ENCODE measurements around the gene JADE3.

JADE3 gene

DNA sequence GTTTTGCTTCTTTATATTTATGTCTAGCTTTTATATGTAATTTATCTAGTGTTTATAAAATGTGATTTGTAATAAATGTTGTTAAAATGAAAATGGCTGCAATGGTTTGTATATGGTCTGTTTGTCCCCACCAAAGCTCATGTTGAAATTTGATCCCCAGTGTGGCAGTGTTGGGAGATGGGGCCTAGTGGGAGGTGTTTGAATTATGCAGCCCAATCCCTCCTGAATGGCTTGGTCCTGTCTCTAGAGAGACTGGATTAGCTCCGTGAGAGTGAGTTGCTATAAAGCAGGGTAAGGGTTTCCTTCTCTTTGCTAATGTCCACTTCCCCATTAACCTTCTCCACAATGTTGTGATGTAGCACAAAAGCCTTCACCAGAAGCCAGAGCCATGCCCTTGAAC, 30.0 kb upstream of the JADE3 start:
- DNase-seq (ENCODE audit: low spot score) = no peak
- in situ Hi-C loops (cut with MboI; ENCODE audit: low sequenced_read_pairs, unreplicated experiment) = no loop called here
- TF ChIP-seq, protein P1, sequence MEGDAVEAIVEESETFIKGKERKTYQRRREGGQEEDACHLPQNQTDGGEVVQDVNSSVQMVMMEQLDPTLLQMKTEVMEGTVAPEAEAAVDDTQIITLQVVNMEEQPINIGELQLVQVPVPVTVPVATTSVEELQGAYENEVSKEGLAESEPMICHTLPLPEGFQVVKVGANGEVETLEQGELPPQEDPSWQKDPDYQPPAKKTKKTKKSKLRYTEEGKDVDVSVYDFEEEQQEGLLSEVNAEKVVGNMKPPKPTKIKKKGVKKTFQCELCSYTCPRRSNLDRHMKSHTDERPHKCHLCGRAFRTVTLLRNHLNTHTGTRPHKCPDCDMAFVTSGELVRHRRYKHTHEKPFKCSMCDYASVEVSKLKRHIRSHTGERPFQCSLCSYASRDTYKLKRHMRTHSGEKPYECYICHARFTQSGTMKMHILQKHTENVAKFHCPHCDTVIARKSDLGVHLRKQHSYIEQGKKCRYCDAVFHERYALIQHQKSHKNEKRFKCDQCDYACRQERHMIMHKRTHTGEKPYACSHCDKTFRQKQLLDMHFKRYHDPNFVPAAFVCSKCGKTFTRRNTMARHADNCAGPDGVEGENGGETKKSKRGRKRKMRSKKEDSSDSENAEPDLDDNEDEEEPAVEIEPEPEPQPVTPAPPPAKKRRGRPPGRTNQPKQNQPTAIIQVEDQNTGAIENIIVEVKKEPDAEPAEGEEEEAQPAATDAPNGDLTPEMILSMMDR (IDR thresholded peaks at IDR 0.05; ENCODE audit: borderline replicate concordance, control extremely low read depth, extremely low read depth, insufficient read depth, missing control alignments) = no peak

DNA sequence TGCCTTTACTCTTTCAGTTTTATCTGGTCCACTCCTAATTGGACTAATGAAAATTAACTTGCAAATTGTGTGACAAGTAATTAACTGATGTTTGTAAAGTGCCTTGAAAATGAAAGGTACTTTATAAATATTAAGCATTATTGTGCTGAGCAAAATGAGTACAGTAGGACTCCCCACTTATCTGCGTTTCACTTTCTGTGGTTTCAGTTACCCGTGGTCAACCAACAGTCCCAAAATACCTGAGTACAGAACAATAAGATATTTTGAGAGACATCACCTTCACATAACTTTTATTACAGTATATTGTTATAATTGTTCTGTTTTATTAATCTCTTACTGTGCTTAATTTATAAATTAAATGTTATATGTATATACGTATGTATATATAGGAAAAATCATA, 27.4 kb upstream of the JADE3 start:
- DNase-seq (ENCODE audit: low spot score) = no peak
- TF ChIP-seq, protein P1 (IDR thresholded peaks at IDR 0.05; ENCODE audit: borderline replicate concordance, control extremely low read depth, extremely low read depth, insufficient read depth, missing control alignments) = no peak
- in situ Hi-C loops (cut with MboI; ENCODE audit: low sequenced_read_pairs, unreplicated experiment) = no loop called here

- in situ Hi-C loops (cut with MboI; ENCODE audit: low sequenced_read_pairs, unreplicated experiment) = no loop called here
- TF ChIP-seq, protein P1 (IDR thresholded peaks at IDR 0.05; ENCODE audit: borderline replicate concordance, control extremely low read depth, extremely low read depth, insufficient read depth, missing control alignments) = no peak
- DNase-seq (ENCODE audit: low spot score) = no peak
Measured at GRCh38 chrX:46898207-46898606, 14.0 kb upstream of the JADE3 start.

DNA sequence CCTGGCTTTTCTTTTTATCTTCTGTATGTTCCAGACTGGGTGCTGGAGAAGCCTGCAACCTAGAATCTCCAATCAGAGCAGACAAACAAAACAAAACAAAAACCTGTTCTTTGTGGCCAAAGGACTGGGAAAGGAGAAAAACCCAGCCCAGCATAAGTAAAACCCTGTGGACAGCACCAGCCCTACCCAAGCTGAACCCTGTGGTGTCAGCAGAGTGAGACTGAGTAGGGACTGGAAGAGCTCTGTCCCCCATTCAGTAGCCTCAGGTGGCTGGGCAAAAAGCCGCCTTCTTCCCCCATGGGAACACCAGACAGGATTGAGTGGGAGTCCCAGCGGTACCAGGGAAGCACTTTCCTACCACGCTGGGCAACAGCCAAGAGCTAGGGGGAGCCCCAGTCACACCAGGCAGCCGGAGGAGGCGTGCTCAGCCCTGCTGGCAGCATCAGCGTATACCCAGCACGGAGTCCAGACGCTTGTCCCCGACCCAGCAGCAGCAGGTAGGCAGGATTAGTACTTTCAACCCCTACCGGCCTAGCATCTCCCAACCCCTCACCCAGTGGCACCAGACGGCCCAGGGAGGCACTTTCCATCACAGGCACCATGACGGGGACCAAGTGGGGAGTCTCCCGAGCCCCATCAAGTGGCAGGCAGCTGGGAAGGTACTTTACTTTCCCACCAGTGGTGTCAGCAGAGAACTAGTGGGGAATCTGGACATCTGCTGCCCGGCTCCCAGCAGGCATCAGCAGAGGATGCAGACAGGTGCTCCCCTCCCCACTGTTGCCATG, 8.6 kb upstream of the JADE3 start:
- in situ Hi-C loops (cut with MboI; ENCODE audit: low sequenced_read_pairs, unreplicated experiment) = no loop called here
- TF ChIP-seq, protein P1 (IDR thresholded peaks at IDR 0.05; ENCODE audit: borderline replicate concordance, control extremely low read depth, extremely low read depth, insufficient read depth, missing control alignments) = peak; percentile 54

DNA sequence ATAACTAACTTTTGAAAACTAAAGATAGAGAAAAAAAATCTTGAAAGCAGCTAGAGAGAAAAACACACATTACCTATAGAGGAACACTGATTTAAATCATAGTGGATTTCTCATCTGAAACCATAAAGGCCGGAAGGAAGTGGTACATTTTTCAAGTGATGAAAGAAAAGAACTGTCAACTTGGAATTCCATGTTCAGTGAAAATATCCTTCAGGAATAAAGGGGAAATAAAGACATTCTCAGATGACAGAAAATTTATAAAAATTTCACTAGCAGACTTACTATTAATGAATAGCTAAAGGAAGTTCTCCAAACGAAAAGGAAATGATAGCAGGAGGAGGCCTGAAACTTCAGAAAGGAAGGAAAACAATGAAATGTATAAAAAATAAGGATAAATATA, 7.6 kb upstream of the JADE3 start:
- in situ Hi-C loops (cut with MboI; ENCODE audit: low sequenced_read_pairs, unreplicated experiment) = no loop called here
- DNase-seq (ENCODE audit: low spot score) = no peak
- TF ChIP-seq, protein P1 (IDR thresholded peaks at IDR 0.05; ENCODE audit: borderline replicate concordance, control extremely low read depth, extremely low read depth, insufficient read depth, missing control alignments) = no peak

More for the DNA sequence above, 8.6 kb upstream of the JADE3 start:
- DNase-seq (ENCODE audit: low spot score) = peak; percentile 66

DNA sequence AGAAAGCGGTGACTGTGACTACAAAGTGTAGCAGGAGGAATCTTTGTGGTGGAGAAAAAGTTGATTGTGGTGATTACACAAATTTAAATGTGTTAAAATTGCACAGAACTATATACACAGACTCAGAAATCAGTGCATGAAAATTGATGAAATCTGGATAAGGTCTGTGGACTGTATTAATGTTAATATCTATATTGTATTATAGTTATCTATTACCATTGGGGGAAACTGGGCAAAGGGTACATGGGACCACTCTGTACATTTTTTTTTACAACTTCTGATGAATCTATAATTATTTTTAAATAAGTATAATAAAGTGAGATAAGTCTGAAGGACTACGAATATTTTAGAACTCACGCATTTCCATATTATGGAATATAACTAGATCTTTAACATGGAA, 1.8 kb upstream of the JADE3 start:
- in situ Hi-C loops (cut with MboI; ENCODE audit: low sequenced_read_pairs, unreplicated experiment) = no loop called here
- no peak for DNase-seq (ENCODE audit: low spot score)
- TF ChIP-seq, protein P1 (IDR thresholded peaks at IDR 0.05; ENCODE audit: borderline replicate concordance, control extremely low read depth, extremely low read depth, insufficient read depth, missing control alignments) = no peak

All from GM13976 (cell line).